ENCODE data around the gene OR6B2. TPM values are rescaled to one million over a fixed set of nuclear protein-coding genes. Genes with fewer than 3 reads are reported as not detected.

The OR6B2 gene
- total RNA-seq (2022) (not detected in 2 replicates), Bru-seq, nascent RNA (not detected), BruChase-seq, experiment 1, labeled RNA remaining after a 6-hour chase (not detected), BruChase-seq, experiment 2, labeled RNA remaining after a 2-hour chase (not detected)
- long read RNA-seq, result 0 reads

GRCh38 chr2:240030379-240031094, at the start of gene OR6B2:
TSS of gene OR6B2 (minus strand) at chr2:240030429. CDS start at chr2:240030429, 0 bp downstream.
- H3K4me3 Mint-ChIP-seq (ENCODE audit: low read depth, unreplicated experiment), result no peak within 1 kb of the TSS
- H3K4me1 Mint-ChIP-seq (ENCODE audit: low read depth, unreplicated experiment), result no peaks in the 10 kb centered on the region
- H3K27me3 Mint-ChIP-seq (ENCODE audit: unreplicated experiment), result peaks cover 52% of the 10 kb centered on the region
- no TSS peak for BruUV-seq (replicated peaks)
- H3K36me3 Mint-ChIP-seq (ENCODE audit: insufficient read depth, unreplicated experiment), result peaks cover 13% of the 10 kb centered on the region
- TF ChIP-seq, protein P1, sequence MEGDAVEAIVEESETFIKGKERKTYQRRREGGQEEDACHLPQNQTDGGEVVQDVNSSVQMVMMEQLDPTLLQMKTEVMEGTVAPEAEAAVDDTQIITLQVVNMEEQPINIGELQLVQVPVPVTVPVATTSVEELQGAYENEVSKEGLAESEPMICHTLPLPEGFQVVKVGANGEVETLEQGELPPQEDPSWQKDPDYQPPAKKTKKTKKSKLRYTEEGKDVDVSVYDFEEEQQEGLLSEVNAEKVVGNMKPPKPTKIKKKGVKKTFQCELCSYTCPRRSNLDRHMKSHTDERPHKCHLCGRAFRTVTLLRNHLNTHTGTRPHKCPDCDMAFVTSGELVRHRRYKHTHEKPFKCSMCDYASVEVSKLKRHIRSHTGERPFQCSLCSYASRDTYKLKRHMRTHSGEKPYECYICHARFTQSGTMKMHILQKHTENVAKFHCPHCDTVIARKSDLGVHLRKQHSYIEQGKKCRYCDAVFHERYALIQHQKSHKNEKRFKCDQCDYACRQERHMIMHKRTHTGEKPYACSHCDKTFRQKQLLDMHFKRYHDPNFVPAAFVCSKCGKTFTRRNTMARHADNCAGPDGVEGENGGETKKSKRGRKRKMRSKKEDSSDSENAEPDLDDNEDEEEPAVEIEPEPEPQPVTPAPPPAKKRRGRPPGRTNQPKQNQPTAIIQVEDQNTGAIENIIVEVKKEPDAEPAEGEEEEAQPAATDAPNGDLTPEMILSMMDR (IDR thresholded peaks at IDR 0.05; ENCODE audit: unreplicated experiment), result no peak
- no peak for DNase-seq
- no peak within 1 kb of the TSS for H3K27ac Mint-ChIP-seq (ENCODE audit: unreplicated experiment)
- no peaks in the 10 kb centered on the region for H3K9me3 Mint-ChIP-seq (ENCODE audit: low read depth, unreplicated experiment)
- CTCF ChIA-PET, result no interaction called here
- intact Hi-C loops (cut with micrococcal nuclease; ENCODE audit: unreplicated experiment), result no loop called here

DNA sequence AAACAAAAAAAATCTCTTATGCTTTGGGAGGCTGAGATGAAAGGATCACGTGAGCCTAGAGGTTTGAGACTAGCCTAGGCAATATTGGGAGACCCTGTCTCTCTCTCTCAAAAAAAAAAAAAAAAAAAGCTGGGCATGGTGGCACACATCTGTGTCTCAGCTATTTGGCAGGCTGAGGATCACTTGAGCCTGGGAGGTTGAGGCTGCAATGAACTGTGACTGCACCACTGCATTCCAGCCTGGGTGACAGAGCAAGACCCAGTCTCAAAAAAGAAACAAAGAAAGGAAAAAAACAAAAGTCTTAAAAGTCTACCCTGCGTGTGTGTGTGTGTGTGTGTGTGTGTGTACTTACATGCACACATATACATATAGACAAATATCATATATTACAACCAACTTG, 48.4 kb upstream of the OR6B2 start:
- TF ChIP-seq, protein P1 (IDR thresholded peaks at IDR 0.05; ENCODE audit: unreplicated experiment), result no peak
- intact Hi-C loops (cut with micrococcal nuclease; ENCODE audit: unreplicated experiment), result no loop called here
- H3K27ac Mint-ChIP-seq (ENCODE audit: unreplicated experiment), result no peak overlapping the region
- BruUV-seq (replicated peaks), result no TSS peak
- peaks cover 75% of the 10 kb centered on the region for H3K27me3 Mint-ChIP-seq (ENCODE audit: unreplicated experiment)
- no peak overlapping the region for H3K4me3 Mint-ChIP-seq (ENCODE audit: low read depth, unreplicated experiment)
- H3K36me3 Mint-ChIP-seq (ENCODE audit: insufficient read depth, unreplicated experiment), result no peaks in the 10 kb centered on the region
- CTCF ChIA-PET, result no interaction called here
- no peak for DNase-seq
- H3K9me3 Mint-ChIP-seq (ENCODE audit: low read depth, unreplicated experiment), result peaks cover 4% of the 10 kb centered on the region
- H3K4me1 Mint-ChIP-seq (ENCODE audit: low read depth, unreplicated experiment), result no peaks in the 10 kb centered on the region

GRCh38 chr2:240077442-240077841, 47.2 kb upstream of the OR6B2 start:
- Mint-ChIP-seq H3K4me3 (ENCODE audit: low read depth, unreplicated experiment) (no peak overlapping the region), H3K27ac (ENCODE audit: unreplicated experiment) (no peak overlapping the region), H3K36me3 (ENCODE audit: insufficient read depth, unreplicated experiment) (no peaks in the 10 kb centered on the region), H3K9me3 (ENCODE audit: low read depth, unreplicated experiment) (peaks cover 4% of the 10 kb centered on the region), H3K27me3 (ENCODE audit: unreplicated experiment) (peaks cover 75% of the 10 kb centered on the region), H3K4me1 (ENCODE audit: low read depth, unreplicated experiment) (no peaks in the 10 kb centered on the region)
- no peak for DNase-seq
- no TSS peak for BruUV-seq (replicated peaks)
- CTCF ChIA-PET, result no interaction called here
- intact Hi-C loops (cut with micrococcal nuclease; ENCODE audit: unreplicated experiment), result no loop called here
- TF ChIP-seq, protein P1 (IDR thresholded peaks at IDR 0.05; ENCODE audit: unreplicated experiment), result no peak

DNA sequence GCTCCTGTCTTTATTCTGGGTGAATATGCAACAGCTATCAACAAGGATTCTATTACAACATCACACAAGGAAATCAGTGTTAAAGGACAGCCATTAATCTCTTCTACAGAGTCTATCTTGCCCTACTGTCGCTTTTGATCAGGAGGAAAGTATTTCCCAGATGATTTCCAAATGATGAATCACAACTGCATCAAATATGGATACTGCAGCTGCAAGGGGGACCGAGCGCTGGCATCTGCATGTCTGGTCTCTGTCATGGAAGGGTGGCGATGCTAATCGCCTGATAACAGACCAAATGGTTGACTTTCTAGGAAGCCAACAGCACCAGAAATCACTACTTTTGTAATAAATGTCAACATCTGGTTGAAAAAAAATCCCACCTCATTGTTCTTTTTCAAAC, 44.3 kb upstream of the OR6B2 start:
- H3K27me3 Mint-ChIP-seq (ENCODE audit: unreplicated experiment), result peaks cover 79% of the 10 kb centered on the region
- TF ChIP-seq, protein P1 (IDR thresholded peaks at IDR 0.05; ENCODE audit: unreplicated experiment), result no peak
- BruUV-seq (replicated peaks), result no TSS peak
- intact Hi-C loops (cut with micrococcal nuclease; ENCODE audit: unreplicated experiment), result no loop called here
- no peak overlapping the region for H3K4me3 Mint-ChIP-seq (ENCODE audit: low read depth, unreplicated experiment)
- DNase-seq, result no peak
- no peak overlapping the region for H3K27ac Mint-ChIP-seq (ENCODE audit: unreplicated experiment)
- CTCF ChIA-PET, result no interaction called here
- H3K4me1 Mint-ChIP-seq (ENCODE audit: low read depth, unreplicated experiment), result no peaks in the 10 kb centered on the region
- no peaks in the 10 kb centered on the region for H3K36me3 Mint-ChIP-seq (ENCODE audit: insufficient read depth, unreplicated experiment)
- peaks cover 4% of the 10 kb centered on the region for H3K9me3 Mint-ChIP-seq (ENCODE audit: low read depth, unreplicated experiment)

Data from Calu3 (cell line).